ENCODE data around the gene IL18. TPM values are rescaled to one million over a fixed set of nuclear protein-coding genes. Genes with fewer than 3 reads are reported as not detected.

The IL18 gene
- polyA plus RNA-seq, 2 of the 4 experiments (the other 2 are of a cell fraction): 95.5 to 119 TPM

DNA sequence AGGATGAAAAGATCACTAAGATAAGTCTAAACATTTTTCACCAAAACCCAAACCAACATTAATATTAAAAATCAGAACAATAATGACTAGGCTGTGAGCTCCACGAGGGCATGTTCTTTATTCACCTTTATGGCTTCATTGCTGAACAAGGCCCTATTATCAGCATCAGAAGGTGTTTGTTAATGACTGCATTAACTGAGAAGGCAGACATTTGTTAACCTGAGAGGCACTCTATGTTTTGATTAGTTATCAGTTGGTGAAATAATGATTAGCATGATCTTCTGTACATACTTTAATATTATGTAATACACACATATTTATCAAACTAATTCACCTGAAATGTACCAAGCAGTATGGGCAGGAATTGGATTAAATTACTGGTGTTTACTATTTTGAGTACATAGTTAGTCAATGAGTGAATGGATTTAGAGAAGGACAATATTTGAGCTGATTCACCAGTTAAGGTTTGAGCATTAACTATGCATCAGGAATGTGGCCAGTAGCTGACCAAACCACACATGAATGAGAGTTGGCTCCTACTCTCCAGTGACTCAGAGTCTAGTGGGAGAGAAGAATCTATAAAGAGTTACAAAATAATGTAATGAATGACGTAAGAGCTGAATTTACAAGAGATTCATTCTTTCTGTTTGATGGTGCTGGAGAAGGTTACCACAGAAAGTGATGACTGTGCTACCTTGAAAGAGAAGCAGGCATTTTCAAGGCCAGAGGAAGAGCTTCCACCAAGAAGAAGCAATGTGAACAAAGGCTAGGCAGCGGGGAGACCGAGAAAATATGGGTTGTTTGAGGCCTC, 6.7 kb downstream of the IL18 start (continued):
- peak; percentile 15; the same call in 1 of the 2 replicates for TF ChIP-seq FOXS1 (CRISPR knock-in tag; IDR thresholded peaks at IDR 0.05)
- TF ChIP-seq, protein P1, sequence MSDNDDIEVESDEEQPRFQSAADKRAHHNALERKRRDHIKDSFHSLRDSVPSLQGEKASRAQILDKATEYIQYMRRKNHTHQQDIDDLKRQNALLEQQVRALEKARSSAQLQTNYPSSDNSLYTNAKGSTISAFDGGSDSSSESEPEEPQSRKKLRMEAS (IDR thresholded peaks at IDR 0.05): peak; percentile 66; the same call in 1 of the 2 replicates
- peak; percentile 96 for TF ChIP-seq GATA3 (IDR thresholded peaks at IDR 0.05; ENCODE audit: borderline replicate concordance)
- no peak for TF ChIP-seq NFE2L2 (conservative IDR thresholded peaks at IDR 0.05; ENCODE audit: low read length)
- TF ChIP-seq HEYL (CRISPR knock-in tag; IDR thresholded peaks at IDR 0.05): no peak
- no peak for TF ChIP-seq ZNF302 (CRISPR knock-in tag; IDR thresholded peaks at IDR 0.05)
- TF ChIP-seq RCOR1 (IDR thresholded peaks at IDR 0.05; ENCODE audit: low read depth, low read length): no peak
- no peak for TF ChIP-seq NR3C1 (IDR thresholded peaks at IDR 0.05)
- TF ChIP-seq CHD2 (IDR thresholded peaks at IDR 0.05; ENCODE audit: low read length, partially characterized antibody): no peak
- TF ChIP-seq FOSB (CRISPR knock-in tag; IDR thresholded peaks at IDR 0.05): 0 out of 2 replicates have a peak, but pooled peaks have one; percentile 28

DNA sequence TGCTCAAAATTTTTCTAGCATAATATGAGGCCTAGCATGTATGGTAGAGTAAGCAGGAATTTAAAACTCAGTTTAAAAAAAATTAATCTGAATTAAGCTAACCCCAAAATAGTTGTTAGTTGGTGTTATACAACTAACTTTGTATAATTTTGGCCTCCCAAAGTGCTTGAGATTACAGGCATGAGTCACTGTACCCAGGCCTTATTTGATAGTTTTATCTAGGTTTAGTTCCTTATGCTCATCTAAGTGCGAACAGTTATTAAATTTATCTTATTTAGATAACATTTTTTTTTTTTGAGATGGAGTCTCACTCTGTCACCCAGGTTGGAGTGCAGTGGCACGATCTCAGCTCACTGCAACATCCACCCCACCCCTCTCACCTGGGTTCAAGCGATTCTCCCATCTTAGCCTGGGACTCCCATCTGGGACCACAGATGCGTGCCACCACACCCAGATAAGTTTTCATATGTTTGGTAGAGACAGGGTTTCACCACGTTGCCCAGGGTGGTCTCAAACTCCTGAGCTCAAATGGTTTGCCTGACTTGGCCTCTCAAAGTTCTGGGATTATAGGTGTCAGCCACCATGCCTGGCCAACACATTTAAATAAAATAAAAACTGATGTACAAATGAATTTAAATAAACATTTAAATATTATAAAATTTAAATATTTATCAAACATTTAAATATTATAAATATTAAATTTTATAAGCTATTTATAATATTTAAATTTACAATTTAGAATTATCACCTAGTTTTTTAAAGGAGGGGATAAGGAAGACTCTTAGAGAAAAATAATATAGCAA, 7.5 kb downstream of the IL18 start:
- CTCF ChIA-PET: interaction anchor here (0.6 to 1.5 kb wide), 3 partner anchors 19 to 123 kb away, joined by 3 to 5 read pairs (median 5); partner anchors contain the start of gene BCO2
- Histone ChIP-seq H3K9me3 (no peaks in the 10 kb centered on the region), H3K4me2 (peak overlapping the region; percentile 86), H3K4me3 (peak overlapping the region; percentile 31; the same call in 2 of the 3 replicates), H3K4me1 (peaks cover 54% of the 10 kb centered on the region), H3K27ac (peak overlapping the region; percentile 79 to 86)
- FAIRE-seq (no peak), DNase-seq (ENCODE audit: low read depth in 1 of 2, low spot score in 1 of 2) (no peak), ATAC-seq (no peak)
- 87% methylated on average over 5 of the region's 5 CpGs for WGBS (ENCODE audit: missing lambda C conversion rate)
- TF ChIP-seq NR3C1 (IDR thresholded peaks at IDR 0.05) (no peak), HOXB5 (CRISPR knock-in tag; IDR thresholded peaks at IDR 0.05) (no peak), GATA3 (IDR thresholded peaks at IDR 0.05; ENCODE audit: borderline replicate concordance) (no peak)
- POLR2A ChIA-PET: interaction anchor here (0.7 to 1.3 kb wide), 2 partner anchors 16 to 44 kb away, joined by 3 to 6 read pairs; no protein-coding TSS in a partner anchor

DNA sequence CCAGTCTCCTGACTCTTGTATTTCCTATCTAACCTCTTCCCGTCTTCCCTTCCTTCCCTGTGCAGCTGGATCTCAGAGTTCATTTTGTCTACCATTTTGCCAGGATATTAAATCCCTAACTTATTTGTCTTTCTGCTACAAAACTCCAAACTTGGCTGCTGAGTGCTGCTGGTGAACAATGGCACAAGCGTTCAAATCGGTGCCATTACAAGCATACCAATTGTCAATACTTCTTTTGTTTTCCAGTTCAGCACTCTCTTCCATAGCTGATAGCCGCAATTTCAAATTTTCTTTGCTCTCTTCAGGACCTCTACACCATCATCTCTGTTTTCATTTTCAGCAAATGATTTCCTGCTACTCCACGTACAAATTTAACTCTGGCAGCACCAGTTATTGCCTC, 13.4 kb downstream of the IL18 start:
- 95% methylated on average over 5 of the region's 5 CpGs for WGBS (ENCODE audit: missing lambda C conversion rate)
- Histone ChIP-seq H3K27ac (no peak overlapping the region), H3K4me3 (no peak overlapping the region), H3K4me1 (peaks cover under 1% of the 10 kb centered on the region; the same call in 1 of the 3 replicates), H3K4me2 (no peak overlapping the region), H3K9me3 (no peaks in the 10 kb centered on the region)
- TF ChIP-seq, protein P2, sequence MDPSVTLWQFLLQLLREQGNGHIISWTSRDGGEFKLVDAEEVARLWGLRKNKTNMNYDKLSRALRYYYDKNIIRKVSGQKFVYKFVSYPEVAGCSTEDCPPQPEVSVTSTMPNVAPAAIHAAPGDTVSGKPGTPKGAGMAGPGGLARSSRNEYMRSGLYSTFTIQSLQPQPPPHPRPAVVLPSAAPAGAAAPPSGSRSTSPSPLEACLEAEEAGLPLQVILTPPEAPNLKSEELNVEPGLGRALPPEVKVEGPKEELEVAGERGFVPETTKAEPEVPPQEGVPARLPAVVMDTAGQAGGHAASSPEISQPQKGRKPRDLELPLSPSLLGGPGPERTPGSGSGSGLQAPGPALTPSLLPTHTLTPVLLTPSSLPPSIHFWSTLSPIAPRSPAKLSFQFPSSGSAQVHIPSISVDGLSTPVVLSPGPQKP (IDR thresholded peaks at IDR 0.05; ENCODE audit: low read depth, low read length): no peak
- TF ChIP-seq RCOR1 (IDR thresholded peaks at IDR 0.05; ENCODE audit: low read depth, low read length): no peak
- TF ChIP-seq MAZ (IDR thresholded peaks at IDR 0.05; ENCODE audit: borderline replicate concordance, low read depth, low read length): no peak
- no peak for TF ChIP-seq RARB (CRISPR knock-in tag; IDR thresholded peaks at IDR 0.05)
- no peak for TF ChIP-seq ZSCAN20 (CRISPR knock-in tag; IDR thresholded peaks at IDR 0.05)
- no peak for TF ChIP-seq TP53 (CRISPR knock-in tag; IDR thresholded peaks at IDR 0.05)
- TF ChIP-seq, protein P3, sequence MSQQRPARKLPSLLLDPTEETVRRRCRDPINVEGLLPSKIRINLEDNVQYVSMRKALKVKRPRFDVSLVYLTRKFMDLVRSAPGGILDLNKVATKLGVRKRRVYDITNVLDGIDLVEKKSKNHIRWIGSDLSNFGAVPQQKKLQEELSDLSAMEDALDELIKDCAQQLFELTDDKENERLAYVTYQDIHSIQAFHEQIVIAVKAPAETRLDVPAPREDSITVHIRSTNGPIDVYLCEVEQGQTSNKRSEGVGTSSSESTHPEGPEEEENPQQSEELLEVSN (IDR thresholded peaks at IDR 0.05; ENCODE audit: borderline replicate concordance, low read depth): no peak
- TF ChIP-seq, protein P4, sequence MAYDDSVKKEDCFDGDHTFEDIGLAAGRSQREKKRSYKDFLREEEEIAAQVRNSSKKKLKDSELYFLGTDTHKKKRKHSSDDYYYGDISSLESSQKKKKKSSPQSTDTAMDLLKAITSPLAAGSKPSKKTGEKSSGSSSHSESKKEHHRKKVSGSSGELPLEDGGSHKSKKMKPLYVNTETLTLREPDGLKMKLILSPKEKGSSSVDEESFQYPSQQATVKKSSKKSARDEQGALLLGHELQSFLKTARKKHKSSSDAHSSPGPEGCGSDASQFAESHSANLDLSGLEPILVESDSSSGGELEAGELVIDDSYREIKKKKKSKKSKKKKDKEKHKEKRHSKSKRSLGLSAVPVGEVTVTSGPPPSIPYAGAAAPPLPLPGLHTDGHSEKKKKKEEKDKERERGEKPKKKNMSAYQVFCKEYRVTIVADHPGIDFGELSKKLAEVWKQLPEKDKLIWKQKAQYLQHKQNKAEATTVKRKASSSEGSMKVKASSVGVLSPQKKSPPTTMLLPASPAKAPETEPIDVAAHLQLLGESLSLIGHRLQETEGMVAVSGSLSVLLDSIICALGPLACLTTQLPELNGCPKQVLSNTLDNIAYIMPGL (CRISPR knock-in tag; IDR thresholded peaks at IDR 0.05; ENCODE audit: borderline replicate concordance): no peak
- TF ChIP-seq HOXB13 (CRISPR knock-in tag; IDR thresholded peaks at IDR 0.05; ENCODE audit: low read depth): no peak
- no peak for TF ChIP-seq JUN (IDR thresholded peaks at IDR 0.05)
- TF ChIP-seq, protein P5, sequence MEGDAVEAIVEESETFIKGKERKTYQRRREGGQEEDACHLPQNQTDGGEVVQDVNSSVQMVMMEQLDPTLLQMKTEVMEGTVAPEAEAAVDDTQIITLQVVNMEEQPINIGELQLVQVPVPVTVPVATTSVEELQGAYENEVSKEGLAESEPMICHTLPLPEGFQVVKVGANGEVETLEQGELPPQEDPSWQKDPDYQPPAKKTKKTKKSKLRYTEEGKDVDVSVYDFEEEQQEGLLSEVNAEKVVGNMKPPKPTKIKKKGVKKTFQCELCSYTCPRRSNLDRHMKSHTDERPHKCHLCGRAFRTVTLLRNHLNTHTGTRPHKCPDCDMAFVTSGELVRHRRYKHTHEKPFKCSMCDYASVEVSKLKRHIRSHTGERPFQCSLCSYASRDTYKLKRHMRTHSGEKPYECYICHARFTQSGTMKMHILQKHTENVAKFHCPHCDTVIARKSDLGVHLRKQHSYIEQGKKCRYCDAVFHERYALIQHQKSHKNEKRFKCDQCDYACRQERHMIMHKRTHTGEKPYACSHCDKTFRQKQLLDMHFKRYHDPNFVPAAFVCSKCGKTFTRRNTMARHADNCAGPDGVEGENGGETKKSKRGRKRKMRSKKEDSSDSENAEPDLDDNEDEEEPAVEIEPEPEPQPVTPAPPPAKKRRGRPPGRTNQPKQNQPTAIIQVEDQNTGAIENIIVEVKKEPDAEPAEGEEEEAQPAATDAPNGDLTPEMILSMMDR (IDR thresholded peaks at IDR 0.05): no peak
- TF ChIP-seq ESRRA (IDR thresholded peaks at IDR 0.05; ENCODE audit: borderline replicate concordance, low read length): no peak
- no peak for TF ChIP-seq FOXS1 (CRISPR knock-in tag; IDR thresholded peaks at IDR 0.05)
- TF ChIP-seq FOSB (CRISPR knock-in tag; IDR thresholded peaks at IDR 0.05): no peak
- TF ChIP-seq GATA3 (IDR thresholded peaks at IDR 0.05; ENCODE audit: borderline replicate concordance): no peak
- TF ChIP-seq FOSL2 (IDR thresholded peaks at IDR 0.05): no peak
- TF ChIP-seq FOSL2 (CRISPR knock-in tag; IDR thresholded peaks at IDR 0.05): no peak
- FAIRE-seq (no peak), DNase-seq (ENCODE audit: low read depth in 1 of 2, low spot score in 1 of 2) (no peak), ATAC-seq (no peak)
- CTCF ChIA-PET: interaction anchor here (1.6 kb wide), 1 partner anchor 25 kb away, joined by 6 read pairs; the partner anchor contains the start of gene BCO2
- POLR2A ChIA-PET: no interaction called here
